Erythroblast (primary cell): ENCODE data around the gene NDST1.

ENCODE experiments used
- GATA1 ChIP-seq: IDR thresholded peaks from 2 replicates; pipeline ENCODE4 v1.6.1; 2011; ENCODE audit warnings: low read depth, mild to moderate bottlenecking, control low read depth, low read length, moderate library complexity
- POLR2A ChIP-seq: IDR thresholded peaks from 2 replicates; pipeline ENCODE4 v1.6.1; 2011; ENCODE audit warnings: mild to moderate bottlenecking, low read length

GRCh38 chr5:150554857-150555256, 46.9 kb downstream of the NDST1 start:
- TF ChIP-seq POLR2A (no peak), GATA1 (no peak)
